ENCODE data around the gene TMEM117.

TMEM117 gene

DNA sequence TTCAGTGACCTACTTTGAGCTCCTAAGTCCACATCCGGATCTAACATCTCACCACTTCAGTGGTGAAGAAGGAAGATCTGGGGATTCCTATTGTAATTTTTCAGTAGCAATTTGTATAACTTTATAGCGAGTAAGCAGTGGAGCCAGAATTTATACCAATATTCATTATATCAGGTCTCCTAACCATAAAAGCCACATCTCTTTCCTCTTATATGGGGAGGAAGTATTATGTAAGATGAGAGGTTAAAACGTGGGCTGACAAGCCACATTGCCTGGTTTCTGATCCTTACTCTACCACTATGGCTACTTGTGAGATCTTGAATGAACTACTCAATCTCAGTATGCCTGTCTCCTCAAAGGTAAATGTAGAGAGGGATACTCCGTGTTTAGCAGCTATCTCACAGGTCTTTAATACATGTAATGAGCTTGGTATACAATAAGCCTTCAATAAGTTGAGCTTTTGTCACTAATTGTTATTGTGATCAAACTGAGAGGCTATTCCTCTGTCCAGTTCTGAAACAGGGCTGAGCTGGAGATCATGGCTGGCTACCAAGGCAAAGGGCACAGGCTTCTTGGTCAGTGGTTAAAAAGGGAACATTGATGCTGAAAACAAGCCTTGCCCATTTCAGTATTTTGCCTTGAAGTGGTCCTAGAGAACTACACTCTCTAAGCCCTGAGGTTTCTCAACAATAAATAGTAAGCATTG lies 3.3 kb upstream of the TMEM117 start:
- ATAC-seq: no peak
- TF ChIP-seq ZNF70 (CRISPR knock-in tag; IDR thresholded peaks at IDR 0.05) (no peak), ZFP3 (CRISPR knock-in tag; IDR thresholded peaks at IDR 0.05) (no peak), GLIS3 (CRISPR knock-in tag; IDR thresholded peaks at IDR 0.05) (no peak)

DNA sequence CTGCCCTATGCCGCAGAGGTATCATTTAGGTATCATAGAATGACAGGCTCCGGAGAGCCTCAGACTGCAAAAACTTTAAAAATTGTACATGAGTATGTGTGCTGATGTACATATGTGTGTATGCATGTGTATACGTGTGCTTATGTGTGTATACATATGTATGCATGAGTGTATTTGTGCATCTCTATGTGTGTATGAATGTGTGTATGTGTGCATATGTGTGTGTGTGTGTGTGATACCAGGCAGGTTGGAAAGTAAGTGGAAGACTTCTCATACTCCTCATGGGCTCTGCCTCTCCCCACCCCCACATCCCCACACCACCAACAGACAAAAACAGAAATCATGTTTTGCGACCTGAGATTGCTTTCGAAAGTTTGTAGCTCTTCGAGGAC lies 621 bp upstream of the TMEM117 start:
- no peak; the same call in 2 of the 3 replicates for ATAC-seq

DNA sequence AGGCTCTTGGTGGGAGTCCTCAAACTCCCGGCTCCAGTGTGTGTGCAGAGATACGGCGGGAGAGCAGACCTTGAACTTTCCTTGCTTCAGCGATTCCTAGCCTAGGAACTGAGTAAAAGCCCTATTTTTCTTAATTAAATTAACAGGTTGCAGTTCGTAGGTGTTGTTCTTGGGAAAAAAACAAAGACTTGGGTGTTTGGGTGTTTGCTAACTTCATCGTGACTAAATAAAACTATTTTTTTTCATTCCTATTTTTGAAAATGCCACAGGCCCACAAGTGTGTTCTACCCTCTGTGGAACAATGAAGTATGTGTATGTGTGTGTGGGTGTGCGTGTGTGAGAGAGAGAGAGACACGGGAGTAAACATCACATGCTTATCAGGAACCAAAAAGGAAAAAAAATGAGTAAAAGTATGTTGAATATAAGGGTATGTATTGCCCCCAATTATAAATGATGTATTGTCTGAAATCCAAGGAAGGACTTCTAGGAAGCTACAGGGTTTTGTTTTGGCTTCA lies 651 bp downstream of the TMEM117 start:
- TF ChIP-seq GLIS3 (CRISPR knock-in tag; IDR thresholded peaks at IDR 0.05): no peak
- TF ChIP-seq ESRRG (CRISPR knock-in tag; IDR thresholded peaks at IDR 0.05): no peak
- TF ChIP-seq BACH2 (CRISPR knock-in tag; IDR thresholded peaks at IDR 0.05; ENCODE audit: borderline replicate concordance): no peak
- no peak for TF ChIP-seq TCF4 (CRISPR knock-in tag; IDR thresholded peaks at IDR 0.05; ENCODE audit: borderline replicate concordance)
- TF ChIP-seq CSDC2 (CRISPR knock-in tag; IDR thresholded peaks at IDR 0.05): no peak
- TF ChIP-seq, protein P1, sequence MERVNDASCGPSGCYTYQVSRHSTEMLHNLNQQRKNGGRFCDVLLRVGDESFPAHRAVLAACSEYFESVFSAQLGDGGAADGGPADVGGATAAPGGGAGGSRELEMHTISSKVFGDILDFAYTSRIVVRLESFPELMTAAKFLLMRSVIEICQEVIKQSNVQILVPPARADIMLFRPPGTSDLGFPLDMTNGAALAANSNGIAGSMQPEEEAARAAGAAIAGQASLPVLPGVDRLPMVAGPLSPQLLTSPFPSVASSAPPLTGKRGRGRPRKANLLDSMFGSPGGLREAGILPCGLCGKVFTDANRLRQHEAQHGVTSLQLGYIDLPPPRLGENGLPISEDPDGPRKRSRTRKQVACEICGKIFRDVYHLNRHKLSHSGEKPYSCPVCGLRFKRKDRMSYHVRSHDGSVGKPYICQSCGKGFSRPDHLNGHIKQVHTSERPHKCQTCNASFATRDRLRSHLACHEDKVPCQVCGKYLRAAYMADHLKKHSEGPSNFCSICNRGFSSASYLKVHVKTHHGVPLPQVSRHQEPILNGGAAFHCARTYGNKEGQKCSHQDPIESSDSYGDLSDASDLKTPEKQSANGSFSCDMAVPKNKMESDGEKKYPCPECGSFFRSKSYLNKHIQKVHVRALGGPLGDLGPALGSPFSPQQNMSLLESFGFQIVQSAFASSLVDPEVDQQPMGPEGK (CRISPR knock-in tag; IDR thresholded peaks at IDR 0.05; ENCODE audit: borderline replicate concordance): no peak
- TF ChIP-seq ARNTL (CRISPR knock-in tag; IDR thresholded peaks at IDR 0.05; ENCODE audit: borderline replicate concordance, low read depth): no peak
- TF ChIP-seq, protein P2, sequence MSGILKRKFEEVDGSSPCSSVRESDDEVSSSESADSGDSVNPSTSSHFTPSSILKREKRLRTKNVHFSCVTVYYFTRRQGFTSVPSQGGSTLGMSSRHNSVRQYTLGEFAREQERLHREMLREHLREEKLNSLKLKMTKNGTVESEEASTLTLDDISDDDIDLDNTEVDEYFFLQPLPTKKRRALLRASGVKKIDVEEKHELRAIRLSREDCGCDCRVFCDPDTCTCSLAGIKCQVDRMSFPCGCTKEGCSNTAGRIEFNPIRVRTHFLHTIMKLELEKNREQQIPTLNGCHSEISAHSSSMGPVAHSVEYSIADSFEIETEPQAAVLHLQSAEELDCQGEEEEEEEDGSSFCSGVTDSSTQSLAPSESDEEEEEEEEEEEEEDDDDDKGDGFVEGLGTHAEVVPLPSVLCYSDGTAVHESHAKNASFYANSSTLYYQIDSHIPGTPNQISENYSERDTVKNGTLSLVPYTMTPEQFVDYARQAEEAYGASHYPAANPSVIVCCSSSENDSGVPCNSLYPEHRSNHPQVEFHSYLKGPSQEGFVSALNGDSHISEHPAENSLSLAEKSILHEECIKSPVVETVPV (CRISPR knock-in tag; IDR thresholded peaks at IDR 0.05): no peak
- no peak for TF ChIP-seq ZNF565 (CRISPR knock-in tag; conservative IDR thresholded peaks at IDR 0.05; ENCODE audit: low read depth)
- no peak for TF ChIP-seq ZFP3 (CRISPR knock-in tag; IDR thresholded peaks at IDR 0.05)
- no peak for TF ChIP-seq TOX (CRISPR knock-in tag; IDR thresholded peaks at IDR 0.05; ENCODE audit: borderline replicate concordance)
- TF ChIP-seq ISL1 (CRISPR knock-in tag; IDR thresholded peaks at IDR 0.05): no peak
- no peak for TF ChIP-seq ZNF8 (CRISPR knock-in tag; IDR thresholded peaks at IDR 0.05)
- TF ChIP-seq RARB (CRISPR knock-in tag; IDR thresholded peaks at IDR 0.05): no peak
- no peak for TF ChIP-seq PPARA (CRISPR knock-in tag; IDR thresholded peaks at IDR 0.05; ENCODE audit: borderline replicate concordance)
- no peak for TF ChIP-seq ZC3H10 (CRISPR knock-in tag; IDR thresholded peaks at IDR 0.05)
- no peak for TF ChIP-seq ZFP30 (CRISPR knock-in tag; IDR thresholded peaks at IDR 0.05)
- TF ChIP-seq, protein P3, sequence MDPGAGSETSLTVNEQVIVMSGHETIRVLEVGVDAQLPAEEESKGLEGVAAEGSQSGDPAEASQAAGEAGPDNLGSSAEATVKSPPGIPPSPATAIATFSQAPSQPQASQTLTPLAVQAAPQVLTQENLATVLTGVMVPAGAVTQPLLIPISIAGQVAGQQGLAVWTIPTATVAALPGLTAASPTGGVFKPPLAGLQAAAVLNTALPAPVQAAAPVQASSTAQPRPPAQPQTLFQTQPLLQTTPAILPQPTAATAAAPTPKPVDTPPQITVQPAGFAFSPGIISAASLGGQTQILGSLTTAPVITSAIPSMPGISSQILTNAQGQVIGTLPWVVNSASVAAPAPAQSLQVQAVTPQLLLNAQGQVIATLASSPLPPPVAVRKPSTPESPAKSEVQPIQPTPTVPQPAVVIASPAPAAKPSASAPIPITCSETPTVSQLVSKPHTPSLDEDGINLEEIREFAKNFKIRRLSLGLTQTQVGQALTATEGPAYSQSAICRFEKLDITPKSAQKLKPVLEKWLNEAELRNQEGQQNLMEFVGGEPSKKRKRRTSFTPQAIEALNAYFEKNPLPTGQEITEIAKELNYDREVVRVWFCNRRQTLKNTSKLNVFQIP (CRISPR knock-in tag; IDR thresholded peaks at IDR 0.05; ENCODE audit: borderline replicate concordance, low read depth): no peak
- TF ChIP-seq, protein P4, sequence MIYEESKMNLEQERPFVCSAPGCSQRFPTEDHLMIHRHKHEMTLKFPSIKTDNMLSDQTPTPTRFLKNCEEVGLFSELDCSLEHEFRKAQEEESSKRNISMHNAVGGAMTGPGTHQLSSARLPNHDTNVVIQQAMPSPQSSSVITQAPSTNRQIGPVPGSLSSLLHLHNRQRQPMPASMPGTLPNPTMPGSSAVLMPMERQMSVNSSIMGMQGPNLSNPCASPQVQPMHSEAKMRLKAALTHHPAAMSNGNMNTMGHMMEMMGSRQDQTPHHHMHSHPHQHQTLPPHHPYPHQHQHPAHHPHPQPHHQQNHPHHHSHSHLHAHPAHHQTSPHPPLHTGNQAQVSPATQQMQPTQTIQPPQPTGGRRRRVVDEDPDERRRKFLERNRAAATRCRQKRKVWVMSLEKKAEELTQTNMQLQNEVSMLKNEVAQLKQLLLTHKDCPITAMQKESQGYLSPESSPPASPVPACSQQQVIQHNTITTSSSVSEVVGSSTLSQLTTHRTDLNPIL (CRISPR knock-in tag; IDR thresholded peaks at IDR 0.05; ENCODE audit: low read depth): no peak
- ATAC-seq: peak; percentile 83

More for the DNA sequence above, 621 bp upstream of the TMEM117 start:
- TF ChIP-seq PPARA (CRISPR knock-in tag; IDR thresholded peaks at IDR 0.05; ENCODE audit: borderline replicate concordance): no peak
- TF ChIP-seq RARB (CRISPR knock-in tag; IDR thresholded peaks at IDR 0.05): no peak
- no peak for TF ChIP-seq ZNF565 (CRISPR knock-in tag; conservative IDR thresholded peaks at IDR 0.05; ENCODE audit: low read depth)
- TF ChIP-seq ZC3H10 (CRISPR knock-in tag; IDR thresholded peaks at IDR 0.05): no peak
- TF ChIP-seq, protein P2 (CRISPR knock-in tag; IDR thresholded peaks at IDR 0.05): no peak

Data from SK-N-SH treated with all-trans-retinoic acid at 6 μM for 48 hours (cell line).